ENCODE data around the gene CCDC182. TPM values are rescaled to one million over a fixed set of nuclear protein-coding genes. Genes with fewer than 3 reads are reported as not detected.

CCDC182 gene
- total and polyA plus RNA-seq, 9 of the 15 experiments (the other 6 are each of a cell fraction or from before 2014, with no cell fraction given): not detected

GRCh38 chr17:57760046-57760445 is 14.9 kb upstream of the CCDC182 start:
- in situ Hi-C loops (cut with MboI): no loop called here
- no peaks in the 10 kb centered on the region for H3K79me2 ChIP-seq (ENCODE audit: control insufficient read depth, insufficient read depth, low read length)
- intact Hi-C loops (cut with micrococcal nuclease): no loop called here
- no peaks in the 10 kb centered on the region for H3K4me1 ChIP-seq (replicated peaks in 1 of 2; ENCODE audit: control insufficient read depth in 2 of 2, insufficient read depth in 2 of 2, low read length in 2 of 2)
- no peak overlapping the region for H3K4me2 ChIP-seq (ENCODE audit: insufficient read depth, low read length)
- H2AFZ ChIP-seq (ENCODE audit: low read depth, low read length): no peak overlapping the region
- POLR2A ChIA-PET: interaction anchor here (1.0 kb wide), 1 partner anchor 11 kb away, joined by 3 read pairs; no protein-coding TSS in a partner anchor
- BruUV-seq (replicated peaks): no TSS peak
- no peak for DNase-seq (ENCODE audit: extremely low read depth in 1 of 4, low spot score in 3 of 4)
- H4K20me1 ChIP-seq (replicated peaks; ENCODE audit: control insufficient read depth, insufficient read depth, low read length): peaks cover 1% of the 10 kb centered on the region; the same call in 1 of the 2 replicates
- H3K4me3 ChIP-seq: no peak overlapping the region
- peaks cover 32 to 48% of the 10 kb centered on the region in 2 experiments; a peak in 4 of 5 replicates for H3K27me3 ChIP-seq (ENCODE audit: control insufficient read depth in 2 of 2, insufficient read depth in 2 of 2, low read length in 2 of 2)
- no peak for ATAC-seq
- no peak overlapping the region for H3K27ac ChIP-seq (ENCODE audit: extremely low read depth, low read depth, low read length)
- CTCF ChIA-PET (ENCODE audit: low intra/inter-chr PET ratio): no interaction called here
- no peaks in the 10 kb centered on the region for H3K36me3 ChIP-seq (ENCODE audit: control insufficient read depth, insufficient read depth, low read length)
- 0% methylated on average over 4 of the region's 4 CpGs for WGBS (ENCODE audit: insufficient coverage, low coverage, missing lambda C conversion rate)
- no peaks in the 10 kb centered on the region for H3K9me1 ChIP-seq (ENCODE audit: control insufficient read depth, insufficient read depth, low read length)
- H3K9me3 ChIP-seq (replicated peaks; ENCODE audit: control insufficient read depth, insufficient read depth, low read depth, low read length): no peaks in the 10 kb centered on the region
- H3K9ac ChIP-seq (ENCODE audit: insufficient read depth in 1 of 2, low read depth in 2 of 2, low read length in 2 of 2): no peak overlapping the region
- FAIRE-seq: no peak
- no peak for TF ChIP-seq FOXP4 (CRISPR knock-in tag; IDR thresholded peaks at IDR 0.05; ENCODE audit: borderline replicate concordance)
- no peak for TF ChIP-seq HDAC2 (IDR thresholded peaks at IDR 0.05)
- no peak for TF ChIP-seq SRSF7 (optimal IDR thresholded peaks at IDR 0.05; ENCODE audit: low read depth, low read length)
- no peak for TF ChIP-seq XRCC4 (IDR thresholded peaks at IDR 0.05; ENCODE audit: extremely low read depth, insufficient read depth, insufficient read length)
- TF ChIP-seq BRF2 (IDR thresholded peaks at IDR 0.05; ENCODE audit: borderline replicate concordance, insufficient read depth, insufficient read length): no peak
- no peak for TF ChIP-seq ETV5 (CRISPR knock-in tag; IDR thresholded peaks at IDR 0.05; ENCODE audit: low read depth)
- no peak for TF ChIP-seq CBX5 (IDR thresholded peaks at IDR 0.05; ENCODE audit: borderline replicate concordance, low read depth)
- TF ChIP-seq HOXB6 (CRISPR knock-in tag; IDR thresholded peaks at IDR 0.05; ENCODE audit: borderline replicate concordance): no peak
- no peak for TF ChIP-seq ZBTB1 (CRISPR knock-in tag; IDR thresholded peaks at IDR 0.05; ENCODE audit: borderline replicate concordance, low read depth)
- no peak for TF ChIP-seq ZNF146 (CRISPR knock-in tag; IDR thresholded peaks at IDR 0.05; ENCODE audit: unreplicated experiment)
- no peak for TF ChIP-seq REST (IDR thresholded peaks at IDR 0.05; ENCODE audit: borderline replicate concordance)
- no peak for TF ChIP-seq REST (CRISPR knock-in tag; IDR thresholded peaks at IDR 0.05; ENCODE audit: low read depth)
